ENCODE measurements around the gene SLC39A12. TPM values are rescaled to one million over a fixed set of nuclear protein-coding genes. Genes with fewer than 3 reads are reported as not detected.

SLC39A12 gene
- total and polyA plus RNA-seq, 2 of the 4 experiments (the other 2 are of a cell fraction): not detected

DNA sequence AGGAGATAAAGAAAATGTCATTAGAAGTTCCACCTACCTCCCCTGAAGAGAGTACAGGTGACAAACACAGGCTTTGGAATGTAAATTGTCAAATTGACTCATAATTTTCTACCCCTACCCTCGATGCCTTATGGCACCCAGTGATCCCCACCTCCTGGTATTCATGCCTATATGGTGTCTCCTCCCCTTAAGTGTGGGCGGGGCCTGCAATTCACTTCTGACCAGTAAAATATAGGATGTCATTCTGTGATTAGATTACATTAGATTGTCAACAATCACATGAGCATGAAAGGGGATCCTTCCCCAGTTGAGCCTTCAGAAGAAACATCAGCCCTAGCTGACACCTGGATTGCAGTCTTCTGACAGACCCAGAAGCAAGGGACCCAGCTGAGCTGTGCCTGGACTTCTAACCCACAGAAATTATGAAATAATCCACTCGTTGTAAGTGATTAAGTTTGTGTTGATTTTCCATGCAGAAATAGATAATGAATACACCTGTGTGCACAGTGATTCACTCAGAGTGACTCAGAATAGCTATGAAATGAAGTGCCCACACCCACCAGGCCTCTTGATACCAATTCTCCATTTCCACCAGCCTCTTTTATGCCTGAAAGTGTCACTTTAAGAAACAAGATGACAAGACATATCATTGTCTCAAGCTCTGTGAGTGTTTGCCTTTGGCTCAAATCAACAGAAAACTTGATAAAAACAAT is 8.5 kb upstream of the SLC39A12 start:
- H3K4me2 ChIP-seq (ENCODE audit: low read depth, low read length): no peak overlapping the region
- no peaks in the 10 kb centered on the region for H3K79me1 ChIP-seq (ENCODE audit: low read depth in 1 of 2, low read length in 2 of 2)
- no peak overlapping the region for H2AK9ac ChIP-seq (replicated peaks; ENCODE audit: low read depth, low read length, poor library complexity)
- H2BK120ac ChIP-seq (ENCODE audit: low read depth, low read length): no peak overlapping the region
- CTCF ChIA-PET: no interaction called here
- no peak overlapping the region for H4K5ac ChIP-seq (ENCODE audit: low read depth, low read length)
- H2AFZ ChIP-seq (replicated peaks; ENCODE audit: low read length, poor library complexity): no peak overlapping the region
- no peak overlapping the region for H3K27ac ChIP-seq (ENCODE audit: insufficient read depth, low read length)
- no peak overlapping the region for H3K23ac ChIP-seq (ENCODE audit: low read depth, low read length)
- H3K9ac ChIP-seq (ENCODE audit: low read depth, low read length): no peak overlapping the region
- no peak overlapping the region for H3K14ac ChIP-seq (replicated peaks; ENCODE audit: low read depth, low read length)
- no peak overlapping the region for H3K4me3 ChIP-seq (ENCODE audit: insufficient read depth, low read depth, low read length)
- BruUV-seq (replicated peaks): no TSS peak
- no peaks in the 10 kb centered on the region for H3K4me1 ChIP-seq (ENCODE audit: control insufficient read depth, insufficient read depth, low read length)
- in situ Hi-C loops (cut with MboI; ENCODE audit: low sequenced_read_pairs) (no loop called here), dilution Hi-C loops (cut with HindIII; ENCODE audit: low sequenced_read_pairs, unreplicated experiment) (no loop called here), intact Hi-C loops (cut with micrococcal nuclease) (no loop called here)
- no peaks in the 10 kb centered on the region for H3K36me3 ChIP-seq (ENCODE audit: control insufficient read depth, insufficient read depth, low read length)
- no peak overlapping the region for H2BK5ac ChIP-seq (ENCODE audit: low read depth, low read length, poor library complexity, severe bottlenecking)
- no peak overlapping the region for H3K18ac ChIP-seq (ENCODE audit: low read depth, low read length)
- whole genome bisulfite sequencing, 2 experiments (ENCODE audit: extremely low coverage in 2 of 2, insufficient read length in 1 of 2): no CpG with 5 or more reads among the region's 3 CpGs
- H3K9me3 ChIP-seq (ENCODE audit: control insufficient read depth, insufficient read depth, low read length): no peaks in the 10 kb centered on the region
- no peak overlapping the region for H2BK20ac ChIP-seq (ENCODE audit: low read depth, low read length)
- H4K8ac ChIP-seq (ENCODE audit: low read depth in 2 of 2, low read length in 2 of 2): no peak overlapping the region
- H3K9me1 ChIP-seq (ENCODE audit: insufficient read depth, low read length): no peaks in the 10 kb centered on the region
- no peaks in the 10 kb centered on the region for H4K20me1 ChIP-seq (ENCODE audit: insufficient read depth, low read length)
- no peak overlapping the region for H3K56ac ChIP-seq (ENCODE audit: extremely low read depth, insufficient read depth, low read length)
- no peak for DNase-seq
- POLR2A ChIA-PET (ENCODE audit: unreplicated experiment): no interaction called here
- no peak for ATAC-seq (ENCODE audit: low read depth)
- TF ChIP-seq, protein P1, sequence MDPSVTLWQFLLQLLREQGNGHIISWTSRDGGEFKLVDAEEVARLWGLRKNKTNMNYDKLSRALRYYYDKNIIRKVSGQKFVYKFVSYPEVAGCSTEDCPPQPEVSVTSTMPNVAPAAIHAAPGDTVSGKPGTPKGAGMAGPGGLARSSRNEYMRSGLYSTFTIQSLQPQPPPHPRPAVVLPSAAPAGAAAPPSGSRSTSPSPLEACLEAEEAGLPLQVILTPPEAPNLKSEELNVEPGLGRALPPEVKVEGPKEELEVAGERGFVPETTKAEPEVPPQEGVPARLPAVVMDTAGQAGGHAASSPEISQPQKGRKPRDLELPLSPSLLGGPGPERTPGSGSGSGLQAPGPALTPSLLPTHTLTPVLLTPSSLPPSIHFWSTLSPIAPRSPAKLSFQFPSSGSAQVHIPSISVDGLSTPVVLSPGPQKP (IDR thresholded peaks at IDR 0.05; ENCODE audit: borderline replicate concordance, low read depth, low read length): no peak
- TF ChIP-seq NFE2L2 (IDR thresholded peaks at IDR 0.05; ENCODE audit: low read depth, low read length): no peak
- TF ChIP-seq BHLHE40 (IDR thresholded peaks at IDR 0.05; ENCODE audit: low read depth, low read length): no peak
- no peak for TF ChIP-seq CTCF (conservative IDR thresholded peaks at IDR 0.05; ENCODE audit: low read depth, low read length)
- TF ChIP-seq FOS (IDR thresholded peaks at IDR 0.05; ENCODE audit: low read depth, low read length): no peak
- no peak for TF ChIP-seq CHD1 (IDR thresholded peaks at IDR 0.05; ENCODE audit: low read depth, low read length)
- TF ChIP-seq RCOR1 (IDR thresholded peaks at IDR 0.05; ENCODE audit: insufficient replicate concordance, low read length): no peak
- TF ChIP-seq MAFK (IDR thresholded peaks at IDR 0.05; ENCODE audit: low read depth, low read length): no peak
- TF ChIP-seq MAZ (IDR thresholded peaks at IDR 0.05; ENCODE audit: borderline replicate concordance, low read depth, low read length): no peak
- no peak for TF ChIP-seq SMC3 (IDR thresholded peaks at IDR 0.05; ENCODE audit: low read depth, low read length)
- TF ChIP-seq CEBPB (IDR thresholded peaks at IDR 0.05; ENCODE audit: low read depth, low read length): no peak
- no peak for TF ChIP-seq RAD21 (IDR thresholded peaks at IDR 0.05; ENCODE audit: low read length)
- no peak for TF ChIP-seq RFX5 (IDR thresholded peaks at IDR 0.05; ENCODE audit: low read depth, low read length)
- TF ChIP-seq POLR2A (IDR thresholded peaks at IDR 0.05; ENCODE audit: low read depth, low read length): no peak
- no peak for TF ChIP-seq MXI1 (IDR thresholded peaks at IDR 0.05; ENCODE audit: borderline replicate concordance, low read depth, low read length)
- TF ChIP-seq, protein P2, sequence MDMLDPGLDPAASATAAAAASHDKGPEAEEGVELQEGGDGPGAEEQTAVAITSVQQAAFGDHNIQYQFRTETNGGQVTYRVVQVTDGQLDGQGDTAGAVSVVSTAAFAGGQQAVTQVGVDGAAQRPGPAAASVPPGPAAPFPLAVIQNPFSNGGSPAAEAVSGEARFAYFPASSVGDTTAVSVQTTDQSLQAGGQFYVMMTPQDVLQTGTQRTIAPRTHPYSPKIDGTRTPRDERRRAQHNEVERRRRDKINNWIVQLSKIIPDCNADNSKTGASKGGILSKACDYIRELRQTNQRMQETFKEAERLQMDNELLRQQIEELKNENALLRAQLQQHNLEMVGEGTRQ (IDR thresholded peaks at IDR 0.05; ENCODE audit: low read depth, low read length): no peak
- H3K27me3 ChIP-seq (ENCODE audit: control insufficient read depth, insufficient read depth, low read length): peaks cover 7% of the 10 kb centered on the region; the same call in 1 of the 2 replicates
- no peak overlapping the region for H4K91ac ChIP-seq (ENCODE audit: insufficient read depth, low read depth, low read length)
- no peak overlapping the region for H2AK5ac ChIP-seq (ENCODE audit: low read depth, low read length)
- H3K4ac ChIP-seq (ENCODE audit: low read depth, low read length): no peak overlapping the region
- no peak overlapping the region for H2BK15ac ChIP-seq (ENCODE audit: low read depth, low read length)
